Central memory CD8-positive, alpha-beta T cell (primary cell): ENCODE data around the gene CIITA.

Experiments used
- ATAC-seq: fragments of 150-1000 bp; cut with Tn5 transposase; replicated peaks from 2 replicates; pipeline ENCODE4 v1.10.0; 2022; ENCODE audit warnings: mild to moderate bottlenecking, moderate FRiP score, moderate number of reproducible peaks; ENCODE audit not compliant: poor library complexity, severe bottlenecking; ENCODE audit errors: extremely low read depth
- DNase-seq, 2 donors: peaks; one replicate each; pipeline ENCODE4 v3.0.0; 2021; ENCODE audit warnings: low spot score in 2 of 2
- H3K27ac Mint-ChIP-seq: one replicate; pipeline ENCODE4 v1.8.0; 2022; ENCODE audit warnings: low read depth, mild to moderate bottlenecking, moderate library complexity, mixed read lengths
- H3K27me3 Mint-ChIP-seq: one replicate; pipeline ENCODE4 v1.8.0; 2022; ENCODE audit warnings: mixed read lengths
- H3K36me3 Mint-ChIP-seq: one replicate; pipeline ENCODE4 v1.8.0; 2022; ENCODE audit warnings: mild to moderate bottlenecking, moderate library complexity, mixed read lengths; ENCODE audit not compliant: insufficient read depth
- H3K4me1 Mint-ChIP-seq: one replicate; pipeline ENCODE4 v1.8.0; 2022; ENCODE audit warnings: mixed read lengths
- H3K4me3 Mint-ChIP-seq: one replicate; pipeline ENCODE4 v1.8.0; 2022; ENCODE audit warnings: mild to moderate bottlenecking, moderate library complexity, mixed read lengths
- H3K9me3 Mint-ChIP-seq: one replicate; pipeline ENCODE4 v1.8.0; 2022; ENCODE audit warnings: mixed read lengths

Gene CIITA

DNA sequence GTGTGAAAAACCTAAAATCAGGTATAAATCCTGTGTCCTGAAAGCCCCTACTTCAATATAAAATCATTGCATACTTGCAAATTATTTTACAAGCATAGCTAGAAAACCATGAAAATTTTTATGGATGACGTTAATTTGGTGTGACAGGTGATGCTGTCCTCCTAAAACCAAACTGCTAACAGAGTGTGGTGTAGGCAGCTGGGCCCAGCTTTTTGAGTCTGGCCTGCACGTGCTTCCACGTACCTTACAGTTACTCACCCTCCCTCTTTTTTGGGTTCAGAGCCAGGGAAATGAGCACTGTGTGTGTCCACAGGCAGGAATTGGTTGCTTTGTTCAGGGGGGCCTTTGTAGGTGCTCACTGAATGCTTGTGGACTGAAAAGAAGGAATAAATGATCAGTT is 103.8 kb downstream of the CIITA start:
- Mint-ChIP-seq H3K36me3 (peaks cover 13% of the 10 kb centered on the region), H3K27me3 (no peaks in the 10 kb centered on the region), H3K4me3 (no peak overlapping the region), H3K4me1 (no peaks in the 10 kb centered on the region), H3K9me3 (no peaks in the 10 kb centered on the region), H3K27ac (no peak overlapping the region)
- ATAC-seq (no peak), DNase-seq (no peak)

DNA sequence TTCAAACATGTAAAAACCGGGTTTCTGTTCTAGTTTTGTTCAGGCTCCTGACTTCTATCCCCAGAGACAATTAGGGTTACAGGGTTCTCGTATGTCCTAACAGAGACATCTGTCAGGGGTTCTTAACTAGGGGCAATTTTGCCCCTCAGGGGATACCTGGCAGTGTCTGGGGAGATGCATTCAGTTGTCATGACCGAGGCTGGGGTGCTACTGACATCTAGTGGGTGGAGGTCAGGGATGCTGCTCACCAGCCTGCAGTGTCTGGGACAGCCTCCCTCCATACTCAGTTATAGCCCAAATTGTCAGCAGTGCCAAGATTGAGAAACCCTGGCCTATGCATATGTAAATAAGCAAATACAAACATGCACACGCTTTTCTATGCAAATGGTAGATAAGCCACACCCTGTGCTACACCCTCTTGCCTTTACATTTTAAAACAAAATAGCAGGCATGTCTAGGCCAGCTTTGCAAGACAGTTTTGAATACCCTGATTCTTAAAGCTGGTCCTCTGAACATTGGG is 104.8 kb downstream of the CIITA start:
- Mint-ChIP-seq H3K4me3 (no peak overlapping the region), H3K9me3 (no peaks in the 10 kb centered on the region), H3K36me3 (peaks cover 16% of the 10 kb centered on the region), H3K4me1 (no peaks in the 10 kb centered on the region), H3K27ac (no peak overlapping the region), H3K27me3 (no peaks in the 10 kb centered on the region)
- DNase-seq (no peak), ATAC-seq (peak; percentile 32)

- Mint-ChIP-seq H3K36me3 (peaks cover 14% of the 10 kb centered on the region), H3K27ac (no peak overlapping the region), H3K27me3 (no peaks in the 10 kb centered on the region), H3K4me3 (no peak overlapping the region), H3K4me1 (peaks cover 6% of the 10 kb centered on the region), H3K9me3 (no peaks in the 10 kb centered on the region)
- ATAC-seq (no peak), DNase-seq (no peak)
Measured at GRCh38 chr16:10982465-10983150, 105.6 kb downstream of the CIITA start.

- ATAC-seq, result no peak
- Mint-ChIP-seq H3K27ac (no peak overlapping the region), H3K9me3 (no peaks in the 10 kb centered on the region), H3K27me3 (no peaks in the 10 kb centered on the region), H3K4me3 (no peak overlapping the region), H3K36me3 (peaks cover 12% of the 10 kb centered on the region), H3K4me1 (peaks cover 11% of the 10 kb centered on the region)
- no peak for DNase-seq
Measured at GRCh38 chr16:10983159-10983558, 106.2 kb downstream of the CIITA start.

GRCh38 chr16:10984509-10984908 is 107.5 kb downstream of the CIITA start:
- ATAC-seq (no peak), DNase-seq (no peak)
- Mint-ChIP-seq H3K27ac (no peak overlapping the region), H3K36me3 (peaks cover 9% of the 10 kb centered on the region), H3K4me1 (peaks cover 20% of the 10 kb centered on the region), H3K27me3 (no peaks in the 10 kb centered on the region), H3K9me3 (no peaks in the 10 kb centered on the region), H3K4me3 (no peak overlapping the region)
